HL-60 (cell line): Measurements from ENCODE around the gene ACOX3.

Experiments
- DNase-seq, 2 experiments: peaks; one replicate each; pipeline ENCODE4 v3.0.0-alpha.2; 2010 to 2020; ENCODE audit warnings: low read depth in 1 of 2, low spot score in 1 of 2
- H3K27ac ChIP-seq: fragments of 250-450 bp; sonication (Bioruptor Pico); replicated peaks from 2 replicates; pipeline ENCODE4 v1.5.1; 2020; ENCODE audit warnings: mild to moderate bottlenecking, moderate library complexity
- H3K27me3 ChIP-seq: fragments of 250-450 bp; sonication (Bioruptor Pico); 2 replicates; pipeline ENCODE4 v1.5.1; 2021; ENCODE audit warnings: mild to moderate bottlenecking, moderate library complexity; ENCODE audit not compliant: insufficient read depth, poor library complexity, severe bottlenecking
- H3K4me3 ChIP-seq: replicated peaks from 2 replicates; pipeline ENCODE4 v1.5.1; 2011; ENCODE audit warnings: mild to moderate bottlenecking, control low read depth, low read length; ENCODE audit not compliant: insufficient read depth
- GABPA ChIP-seq: IDR thresholded peaks from 2 replicates; pipeline ENCODE4 v1.6.1; 2012; ENCODE audit warnings: low read depth
- POLR2AphosphoS5 ChIP-seq: IDR thresholded peaks from 2 replicates; pipeline ENCODE4 v1.6.1; 2012; ENCODE audit warnings: low read depth
- SPI1 ChIP-seq: IDR thresholded peaks from 2 replicates; pipeline ENCODE4 v1.6.1; 2012; ENCODE audit warnings: low read depth, mild to moderate bottlenecking, borderline replicate concordance
- TF ChIP-seq, protein P1 (sequence below): IDR thresholded peaks from 2 replicates; pipeline ENCODE4 v1.6.1; 2012; ENCODE audit warnings: low read depth; ENCODE audit not compliant: insufficient replicate concordance
- TF ChIP-seq, protein P2 (sequence below): IDR thresholded peaks from one replicate; pipeline ENCODE4 v1.5.1; 2011; ENCODE audit warnings: low read length, control low read depth, inconsistent platforms; ENCODE audit not compliant: insufficient read depth

The ACOX3 gene

DNA sequence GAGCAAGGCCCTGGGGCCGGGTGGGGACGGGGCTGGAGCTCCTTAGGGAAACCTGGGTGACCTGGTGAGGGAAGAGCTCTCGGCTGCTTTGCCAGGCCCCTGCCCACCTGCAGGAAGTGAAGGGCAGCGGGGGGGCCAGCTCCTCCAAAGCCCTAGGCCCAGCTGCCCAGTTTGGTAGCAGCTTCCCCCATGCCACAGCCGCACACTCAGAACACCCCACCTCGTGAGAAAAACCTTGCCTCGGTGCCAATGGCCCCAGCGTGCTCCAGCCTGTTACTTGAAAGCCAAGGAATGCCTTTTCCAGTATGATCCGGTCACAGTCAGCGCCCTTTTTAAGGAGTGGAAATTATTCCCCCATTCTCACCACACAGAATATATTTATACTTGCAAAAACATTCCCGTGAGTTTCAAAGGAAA lies 38.3 kb downstream of the ACOX3 start:
- Histone ChIP-seq H3K27me3 (no peaks in the 10 kb centered on the region), H3K27ac (peak overlapping the region; percentile 72), H3K4me3 (no peak overlapping the region)
- DNase-seq: no peak
- TF ChIP-seq GABPA: no peak
- no peak for TF ChIP-seq POLR2AphosphoS5

DNA sequence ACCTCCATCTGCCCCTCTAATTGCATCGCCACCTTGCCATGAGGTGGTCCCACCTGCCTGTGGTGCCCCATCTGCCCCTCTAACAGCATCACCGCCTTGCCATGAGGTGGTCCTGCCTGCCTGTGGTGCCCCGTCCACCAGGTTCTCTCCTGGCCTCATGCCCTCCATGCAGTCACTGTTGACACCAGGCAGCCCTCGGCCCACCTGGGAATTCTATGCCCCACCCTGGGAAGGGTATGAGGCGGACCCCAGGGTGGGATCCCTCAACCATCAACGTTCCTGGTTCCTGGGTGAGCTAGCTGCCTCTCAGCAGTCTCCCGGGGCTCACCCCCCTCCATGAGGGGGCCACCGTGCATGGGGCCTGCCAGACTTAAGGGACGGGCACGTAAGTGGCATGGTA lies 38.9 kb downstream of the ACOX3 start:
- H3K27ac ChIP-seq: peak overlapping the region; percentile 72

DNA sequence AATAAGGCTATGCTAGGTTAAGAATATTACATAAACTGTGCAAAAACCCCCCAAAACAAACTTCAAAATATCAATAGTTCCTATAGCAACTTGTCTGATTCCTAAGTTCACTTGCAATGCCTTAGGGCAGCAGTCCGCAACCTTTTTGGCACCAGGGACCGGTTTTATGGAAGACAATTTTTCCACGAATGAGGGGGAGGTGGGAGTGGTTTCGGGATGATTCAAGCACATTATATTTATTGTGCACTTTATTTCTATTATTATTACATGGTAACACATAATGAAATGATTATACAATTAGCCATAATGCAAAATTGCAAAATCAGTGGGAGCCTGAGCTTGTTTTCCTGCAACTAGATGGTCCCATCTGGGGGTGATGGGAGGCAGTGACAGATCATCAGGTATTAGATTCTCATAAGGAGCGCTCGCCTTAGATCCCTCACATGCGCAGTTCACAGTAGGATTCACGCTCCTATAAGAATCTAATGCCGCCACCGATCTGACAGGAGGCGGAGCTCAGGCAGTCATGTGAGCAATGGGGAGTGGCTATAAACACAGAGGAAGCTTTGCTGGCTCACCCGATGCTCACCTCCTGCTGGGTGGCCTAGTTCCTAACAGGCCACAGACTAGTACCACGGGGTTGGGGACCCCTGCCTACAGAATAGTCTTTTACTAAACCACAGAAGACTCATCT lies 39.7 kb downstream of the ACOX3 start:
- H3K27me3 ChIP-seq: no peaks in the 10 kb centered on the region
- H3K4me3 ChIP-seq: no peak overlapping the region
- no peak overlapping the region for H3K27ac ChIP-seq
- DNase-seq: no peak
- TF ChIP-seq GABPA (no peak), POLR2AphosphoS5 (no peak), SPI1 (no peak)
- TF ChIP-seq, protein P1, sequence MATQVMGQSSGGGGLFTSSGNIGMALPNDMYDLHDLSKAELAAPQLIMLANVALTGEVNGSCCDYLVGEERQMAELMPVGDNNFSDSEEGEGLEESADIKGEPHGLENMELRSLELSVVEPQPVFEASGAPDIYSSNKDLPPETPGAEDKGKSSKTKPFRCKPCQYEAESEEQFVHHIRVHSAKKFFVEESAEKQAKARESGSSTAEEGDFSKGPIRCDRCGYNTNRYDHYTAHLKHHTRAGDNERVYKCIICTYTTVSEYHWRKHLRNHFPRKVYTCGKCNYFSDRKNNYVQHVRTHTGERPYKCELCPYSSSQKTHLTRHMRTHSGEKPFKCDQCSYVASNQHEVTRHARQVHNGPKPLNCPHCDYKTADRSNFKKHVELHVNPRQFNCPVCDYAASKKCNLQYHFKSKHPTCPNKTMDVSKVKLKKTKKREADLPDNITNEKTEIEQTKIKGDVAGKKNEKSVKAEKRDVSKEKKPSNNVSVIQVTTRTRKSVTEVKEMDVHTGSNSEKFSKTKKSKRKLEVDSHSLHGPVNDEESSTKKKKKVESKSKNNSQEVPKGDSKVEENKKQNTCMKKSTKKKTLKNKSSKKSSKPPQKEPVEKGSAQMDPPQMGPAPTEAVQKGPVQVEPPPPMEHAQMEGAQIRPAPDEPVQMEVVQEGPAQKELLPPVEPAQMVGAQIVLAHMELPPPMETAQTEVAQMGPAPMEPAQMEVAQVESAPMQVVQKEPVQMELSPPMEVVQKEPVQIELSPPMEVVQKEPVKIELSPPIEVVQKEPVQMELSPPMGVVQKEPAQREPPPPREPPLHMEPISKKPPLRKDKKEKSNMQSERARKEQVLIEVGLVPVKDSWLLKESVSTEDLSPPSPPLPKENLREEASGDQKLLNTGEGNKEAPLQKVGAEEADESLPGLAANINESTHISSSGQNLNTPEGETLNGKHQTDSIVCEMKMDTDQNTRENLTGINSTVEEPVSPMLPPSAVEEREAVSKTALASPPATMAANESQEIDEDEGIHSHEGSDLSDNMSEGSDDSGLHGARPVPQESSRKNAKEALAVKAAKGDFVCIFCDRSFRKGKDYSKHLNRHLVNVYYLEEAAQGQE: no peak
- TF ChIP-seq, protein P2, sequence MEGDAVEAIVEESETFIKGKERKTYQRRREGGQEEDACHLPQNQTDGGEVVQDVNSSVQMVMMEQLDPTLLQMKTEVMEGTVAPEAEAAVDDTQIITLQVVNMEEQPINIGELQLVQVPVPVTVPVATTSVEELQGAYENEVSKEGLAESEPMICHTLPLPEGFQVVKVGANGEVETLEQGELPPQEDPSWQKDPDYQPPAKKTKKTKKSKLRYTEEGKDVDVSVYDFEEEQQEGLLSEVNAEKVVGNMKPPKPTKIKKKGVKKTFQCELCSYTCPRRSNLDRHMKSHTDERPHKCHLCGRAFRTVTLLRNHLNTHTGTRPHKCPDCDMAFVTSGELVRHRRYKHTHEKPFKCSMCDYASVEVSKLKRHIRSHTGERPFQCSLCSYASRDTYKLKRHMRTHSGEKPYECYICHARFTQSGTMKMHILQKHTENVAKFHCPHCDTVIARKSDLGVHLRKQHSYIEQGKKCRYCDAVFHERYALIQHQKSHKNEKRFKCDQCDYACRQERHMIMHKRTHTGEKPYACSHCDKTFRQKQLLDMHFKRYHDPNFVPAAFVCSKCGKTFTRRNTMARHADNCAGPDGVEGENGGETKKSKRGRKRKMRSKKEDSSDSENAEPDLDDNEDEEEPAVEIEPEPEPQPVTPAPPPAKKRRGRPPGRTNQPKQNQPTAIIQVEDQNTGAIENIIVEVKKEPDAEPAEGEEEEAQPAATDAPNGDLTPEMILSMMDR: no peak

More for the DNA sequence above, 38.9 kb downstream of the ACOX3 start:
- no peak for DNase-seq
- TF ChIP-seq GABPA (no peak), POLR2AphosphoS5 (no peak), SPI1 (no peak)
- TF ChIP-seq, protein P2: no peak
- TF ChIP-seq, protein P1: no peak
- no peaks in the 10 kb centered on the region for H3K27me3 ChIP-seq
- no peak overlapping the region for H3K4me3 ChIP-seq

DNA sequence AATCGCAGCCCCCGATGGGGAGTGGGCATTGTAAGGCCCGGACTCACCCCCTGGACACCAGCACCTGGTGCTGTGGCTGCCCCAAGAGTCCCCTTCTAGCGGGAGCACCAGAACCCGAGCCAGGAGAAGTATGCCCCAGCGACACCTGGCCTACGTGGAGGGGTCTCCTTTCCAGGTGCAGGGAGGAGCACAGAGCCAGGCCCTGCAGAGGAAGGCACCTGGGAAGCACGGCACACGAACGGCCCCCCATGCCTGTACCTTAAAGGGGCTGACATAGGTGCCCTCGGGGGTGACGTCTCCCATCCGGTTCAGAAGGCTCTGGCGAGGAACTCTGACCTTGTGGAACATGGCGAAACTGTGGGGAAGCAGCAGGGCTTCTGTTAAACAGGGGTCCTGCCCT lies 41.2 kb downstream of the ACOX3 start:
- no peak overlapping the region for H3K4me3 ChIP-seq
- DNase-seq: no peak
- H3K27me3 ChIP-seq: no peaks in the 10 kb centered on the region
- no peak for TF ChIP-seq POLR2AphosphoS5
- TF ChIP-seq, protein P1: no peak
- TF ChIP-seq GABPA: no peak
- TF ChIP-seq, protein P2: no peak
- TF ChIP-seq SPI1: no peak
- H3K27ac ChIP-seq: no peak overlapping the region
